Stimulated activated CD8-positive, alpha-beta memory T cell treated with anti-CD3 and anti-CD28 coated beads, Interleukin-15, amount 100 ng/mL, for 4 hours (primary cell): ENCODE measurements around the gene LDB2.
"Not testable (repeated sequence)": the region's sequence is repeated elsewhere in the genome, so short reads cannot be mapped to it uniquely, and the experiment has no call there.

Experiments
- DNase-seq, 2 donors: peaks; one replicate each; pipeline ENCODE4 v3.0.0-alpha.2; 2020; ENCODE audit warnings: low read depth in 2 of 2

Gene LDB2

DNA sequence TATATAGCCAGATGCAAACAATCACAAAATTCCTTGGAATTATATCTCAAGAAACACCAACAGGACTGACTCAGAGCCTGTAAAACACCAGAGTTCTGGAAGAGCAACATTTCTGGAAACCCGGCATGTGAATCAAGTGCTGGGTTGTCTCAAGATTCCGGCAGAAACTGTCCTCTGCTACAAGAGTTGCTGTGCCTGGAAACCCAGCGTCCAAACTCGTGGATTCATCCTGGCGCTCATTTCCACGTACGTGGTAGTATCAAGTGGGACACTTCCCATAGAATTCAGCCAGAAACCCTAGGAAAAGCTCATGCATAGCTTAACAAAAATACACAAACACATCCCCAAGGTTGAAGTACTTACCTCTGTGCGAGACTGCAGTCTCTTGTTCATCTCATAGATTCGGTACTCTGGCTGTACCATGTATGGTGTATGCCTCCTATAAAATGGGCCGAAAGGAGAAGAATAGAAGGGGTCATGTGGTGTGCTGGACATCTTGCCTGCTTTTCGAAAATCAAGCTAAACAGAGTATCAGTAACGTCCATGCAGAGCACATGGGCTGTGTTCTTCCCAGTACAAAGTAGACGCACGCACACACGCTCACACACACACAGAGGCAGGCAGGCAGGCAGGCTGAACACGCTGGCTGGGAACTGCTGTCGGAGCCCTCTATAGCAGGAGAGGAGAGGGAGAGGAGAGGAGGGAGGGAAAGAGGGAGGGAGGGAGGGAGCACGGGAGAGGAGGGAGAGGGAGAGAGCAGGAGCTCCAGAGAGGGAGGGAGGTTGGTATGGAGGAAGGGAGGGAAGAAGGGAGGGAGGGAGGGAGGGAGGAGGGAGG is at the start of gene LDB2:
TSS of gene LDB2 (minus strand) at position 655 of the 837 bp plus-strand sequence.
- no peak for DNase-seq

DNA sequence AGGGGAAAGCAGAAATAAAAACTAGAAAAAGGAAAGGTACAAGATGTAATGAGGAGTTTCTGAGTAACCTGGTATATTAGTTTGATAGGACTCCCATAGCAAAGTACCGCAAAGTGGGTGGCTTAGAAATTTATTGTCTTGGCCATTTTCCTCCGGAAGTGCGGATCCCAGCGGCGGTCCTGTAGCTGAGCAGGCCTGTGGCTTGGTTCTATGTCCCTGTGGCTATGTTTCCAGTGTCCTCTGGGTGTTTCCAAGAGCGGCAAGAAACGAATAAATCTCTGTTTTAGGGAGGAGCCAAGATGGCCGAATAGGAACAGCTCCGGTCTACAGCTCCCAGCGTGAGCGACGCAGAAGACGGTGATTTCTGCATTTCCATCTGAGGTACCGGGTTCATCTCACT is 44.0 kb upstream of the LDB2 start:
- DNase-seq = no peak

DNA sequence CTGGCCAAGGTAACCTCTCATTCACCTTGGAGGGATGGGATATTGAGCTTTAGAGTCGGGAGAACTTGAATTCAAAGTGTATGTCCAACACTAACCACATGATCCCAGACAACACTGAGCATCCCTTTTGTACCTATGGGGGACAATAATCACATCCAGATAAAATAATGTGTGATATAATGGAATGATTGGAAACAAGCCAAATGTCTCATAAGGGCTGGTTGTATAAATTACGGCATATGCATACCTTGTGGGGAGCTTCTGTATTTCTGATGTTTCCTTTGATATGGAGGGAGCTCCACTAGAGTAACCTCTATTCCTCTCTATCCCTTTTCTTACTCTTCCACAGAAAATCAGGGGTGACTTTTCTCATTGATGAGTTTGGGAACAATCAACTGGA is 40.7 kb upstream of the LDB2 start:
- no peak for DNase-seq

GRCh38 chr4:16938512-16939040 is 40.1 kb upstream of the LDB2 start:
- no peak for DNase-seq

DNA sequence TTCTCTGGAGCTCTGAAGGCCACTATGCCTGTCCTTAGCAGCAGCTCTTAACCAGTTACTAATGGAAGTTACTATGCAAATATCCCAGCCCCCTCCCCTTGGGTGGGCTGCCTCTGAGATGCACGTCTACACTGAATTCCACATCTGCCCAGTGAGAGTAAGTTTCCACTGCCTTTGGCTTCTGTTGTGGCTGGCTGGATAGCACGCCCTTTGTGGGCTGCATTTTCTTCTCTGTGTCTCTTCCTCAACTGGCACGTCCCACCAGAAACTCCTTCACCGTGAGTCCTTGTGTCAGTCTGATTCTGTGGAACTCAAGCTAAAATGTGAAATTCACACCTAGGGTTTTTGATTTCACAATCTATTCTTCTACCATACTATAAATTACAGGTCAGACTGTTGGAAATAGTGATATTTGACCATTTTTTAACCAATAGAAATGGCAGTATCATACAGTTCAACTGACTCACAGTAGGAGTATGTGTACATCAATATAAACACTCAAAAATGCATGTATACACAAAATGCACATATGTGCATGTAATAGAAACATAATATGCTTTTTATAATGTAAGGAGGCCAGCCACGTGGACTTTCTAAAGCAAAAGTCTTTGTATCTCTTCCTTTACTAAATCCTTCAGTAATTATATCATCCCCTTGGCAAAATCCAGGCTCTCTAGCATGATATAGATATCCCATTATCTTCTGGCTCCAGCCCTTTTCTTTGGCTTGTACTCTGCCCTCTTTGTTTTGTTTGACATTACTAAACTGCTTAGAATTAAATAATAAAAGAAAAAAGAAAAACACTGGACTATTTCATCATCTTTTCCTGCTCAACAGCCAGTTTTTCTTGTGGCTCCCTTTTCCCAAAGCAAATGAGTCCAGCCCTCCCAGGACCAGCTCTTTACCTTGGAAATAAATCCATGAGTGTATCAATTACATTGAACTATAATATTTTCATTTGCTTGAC is 33.2 kb upstream of the LDB2 start:
- DNase-seq = no peak

GRCh38 chr4:16926214-16926613 is 27.8 kb upstream of the LDB2 start:
- no peak for DNase-seq

GRCh38 chr4:16918716-16919115 is 20.3 kb upstream of the LDB2 start:
- not testable (repeated sequence) for DNase-seq

DNA sequence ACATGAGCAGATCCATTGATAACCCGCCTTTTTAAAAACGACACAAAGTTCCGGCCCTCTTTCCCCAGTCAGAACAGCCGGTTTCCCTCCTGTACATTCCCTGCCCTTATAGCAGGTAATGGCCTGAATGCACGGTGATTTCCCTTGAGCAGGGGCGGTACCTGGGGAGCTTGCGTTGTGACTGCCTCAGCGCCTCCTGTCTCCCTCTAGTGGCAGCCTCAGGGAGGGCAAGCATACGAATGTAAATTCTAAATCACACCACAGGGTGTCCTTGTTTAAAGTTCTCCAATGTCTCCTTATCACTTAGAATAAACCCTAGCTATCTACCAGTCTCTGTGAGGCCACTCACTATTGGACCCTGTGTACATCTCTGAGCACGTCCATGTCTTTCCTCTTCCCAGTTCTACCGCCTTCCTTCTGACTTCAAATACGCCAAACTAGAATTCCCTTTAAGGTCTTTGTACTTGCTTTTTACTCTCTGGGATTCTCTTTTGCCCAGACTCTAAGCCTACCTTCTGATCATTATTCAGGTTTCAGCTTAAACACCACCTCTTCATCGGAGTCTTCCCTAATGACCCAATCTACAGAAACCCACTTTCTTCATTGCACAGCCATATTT is 18.4 kb upstream of the LDB2 start:
- peak; percentile 29 to 37 for DNase-seq

DNA sequence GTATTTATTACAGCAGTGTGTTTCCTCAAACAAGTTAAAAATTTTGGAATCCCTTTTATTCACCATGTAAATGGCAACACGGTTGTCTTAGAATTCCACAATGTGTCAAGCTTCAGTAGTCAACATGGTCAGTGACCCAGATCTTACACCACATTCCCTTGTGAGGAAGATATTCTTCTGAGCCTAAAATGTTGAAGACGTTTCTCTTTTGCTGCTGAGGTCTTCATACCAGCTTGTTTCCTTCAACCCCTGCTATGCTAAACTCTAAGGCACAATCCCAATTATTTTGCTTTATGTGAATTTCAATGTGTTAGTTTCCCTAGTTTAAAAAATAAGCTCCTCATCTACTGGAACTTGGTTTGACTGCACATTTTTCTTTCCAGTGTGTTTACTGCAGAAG is 17.6 kb upstream of the LDB2 start:
- DNase-seq = no peak

GRCh38 chr4:16914208-16914607 is 15.8 kb upstream of the LDB2 start:
- DNase-seq = no peak

- DNase-seq = no peak
These were observed 14.5 kb upstream of the LDB2 start for GRCh38 chr4:16912896-16913295.

GRCh38 chr4:16909281-16909680 is 10.8 kb upstream of the LDB2 start:
- DNase-seq = no peak

- no peak for DNase-seq
These were observed 10.1 kb upstream of the LDB2 start for GRCh38 chr4:16908377-16909021.

- DNase-seq = no peak
These were observed 1.9 kb upstream of the LDB2 start for GRCh38 chr4:16900325-16900724.

DNA sequence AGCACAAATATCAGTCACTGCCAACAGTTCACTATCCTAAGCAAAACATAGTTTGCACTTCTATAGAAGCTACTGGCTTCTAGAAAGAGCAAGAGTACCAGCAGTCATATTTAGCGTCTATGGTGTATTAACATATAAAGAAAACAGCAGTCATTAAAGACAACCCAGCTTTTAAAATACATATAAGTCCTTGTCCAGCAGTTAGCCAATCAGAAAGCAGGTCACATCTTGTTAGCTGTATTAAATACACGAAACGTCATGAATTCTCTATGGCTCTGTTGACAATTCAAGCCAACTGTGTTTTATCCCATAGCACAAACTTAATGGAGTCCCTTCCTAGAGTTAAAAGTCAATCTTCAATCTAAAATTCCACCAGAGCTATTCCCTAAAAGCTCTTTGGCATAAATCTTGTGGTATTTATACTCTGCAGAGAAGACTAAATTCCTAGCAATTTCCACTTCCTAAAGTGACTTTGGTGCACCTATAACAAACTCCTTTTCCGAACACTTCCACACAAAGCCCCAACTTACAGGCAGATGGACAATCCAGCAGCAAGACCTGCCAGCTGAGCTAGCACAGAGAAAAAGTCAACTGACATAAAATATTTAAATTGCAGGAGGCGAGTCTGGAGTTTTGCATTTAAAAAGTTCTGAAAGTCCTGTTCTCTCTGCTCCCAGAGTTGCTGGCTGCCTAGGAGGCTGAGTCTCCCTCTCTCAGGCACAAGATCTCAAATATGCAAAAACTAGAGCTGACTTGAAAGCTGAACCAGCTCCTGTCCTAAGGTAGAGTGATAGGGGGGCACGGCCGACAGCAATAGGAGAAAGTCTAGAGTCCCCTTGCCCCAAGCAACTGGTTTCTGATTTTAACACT is 1.3 kb downstream of the LDB2 start:
- no peak for DNase-seq

- no peak for DNase-seq
These were observed 4.0 kb downstream of the LDB2 start for GRCh38 chr4:16894406-16894805.

DNA sequence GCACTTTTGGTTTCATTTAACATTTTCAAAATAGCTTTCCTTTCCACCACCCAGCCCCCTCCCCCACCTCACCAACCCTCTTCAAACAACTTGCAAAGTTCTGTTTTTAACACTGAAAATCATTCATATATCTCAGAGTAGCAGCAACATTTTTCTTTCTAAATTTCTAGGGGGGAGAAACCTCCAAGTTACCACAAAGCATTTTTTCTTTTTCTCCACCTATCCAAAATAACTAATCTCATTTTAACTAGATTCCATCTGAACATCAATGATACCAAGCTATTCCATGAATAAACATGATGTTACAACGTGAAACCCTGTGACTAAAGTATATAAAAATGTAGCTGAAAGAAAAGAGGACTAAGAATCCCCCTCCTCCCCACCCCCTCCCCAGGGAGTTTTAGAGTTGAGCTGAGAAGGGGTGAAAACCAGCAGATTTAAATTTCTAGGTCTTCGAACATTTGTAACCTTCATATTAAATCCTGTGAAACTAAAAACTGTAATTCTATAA is 5.2 kb downstream of the LDB2 start:
- no peak for DNase-seq

- DNase-seq = no peak
These were observed 7.8 kb downstream of the LDB2 start for GRCh38 chr4:16890651-16891050.

DNA sequence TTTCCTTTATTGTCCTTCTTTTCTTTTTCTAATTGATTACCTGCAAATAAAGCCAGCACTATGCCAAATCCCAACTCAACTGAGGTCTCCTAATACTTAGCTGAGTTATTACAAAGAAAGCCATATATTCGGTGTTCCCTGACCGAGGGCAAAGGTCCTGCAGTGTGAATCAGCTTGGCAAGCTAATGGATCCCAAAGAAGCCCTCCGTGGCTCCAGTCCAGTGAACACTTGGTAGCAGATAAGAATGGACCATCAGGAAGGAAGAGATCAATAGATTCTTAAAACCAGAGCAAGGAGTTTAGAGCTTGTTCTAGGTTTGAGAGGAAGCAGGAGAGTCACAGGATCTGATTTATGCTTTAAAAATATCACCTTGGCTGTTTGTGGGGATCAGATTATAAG is 8.5 kb downstream of the LDB2 start:
- DNase-seq = no peak

DNA sequence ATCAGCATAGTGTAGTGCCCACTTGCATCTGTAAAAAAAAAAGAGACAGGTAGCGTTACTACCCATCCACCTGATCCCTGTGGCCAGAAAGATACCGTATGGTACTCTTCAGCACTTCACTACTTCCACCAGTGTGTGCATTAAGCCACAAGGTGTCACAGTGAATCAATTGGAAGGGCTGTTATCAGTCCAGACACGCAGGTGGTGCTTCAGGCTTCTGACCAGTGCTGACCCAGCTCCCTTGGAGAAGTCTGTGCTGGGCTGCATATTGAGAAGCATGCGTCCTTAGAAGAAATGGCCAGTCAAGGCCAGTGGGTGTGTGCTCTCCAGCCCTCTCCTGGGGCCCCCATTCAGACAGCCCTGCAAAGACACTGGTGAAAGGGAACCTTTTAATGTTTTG is 10.6 kb downstream of the LDB2 start:
- no peak for DNase-seq
